ENCODE results near the gene ABHD15. TPM values are rescaled to one million over a fixed set of nuclear protein-coding genes. Genes with fewer than 3 reads are reported as not detected.

ABHD15 gene
- total and polyA plus RNA-seq, 9 of the 15 experiments (the other 6 are each of a cell fraction or from before 2014, with no cell fraction given) = 0.85 to 4.2 (median 2.1) TPM

- peak within 1 kb of the TSS; percentile 95 for H2AFZ ChIP-seq (ENCODE audit: low read depth, low read length)
- H3K4me1 ChIP-seq (replicated peaks in 1 of 2; ENCODE audit: control insufficient read depth in 2 of 2, insufficient read depth in 2 of 2, low read length in 2 of 2) = peaks cover 38 to 78% of the 10 kb centered on the region in 2 experiments
- ATAC-seq (peak; percentile 80), FAIRE-seq (peak; percentile 79), DNase-seq (ENCODE audit: extremely low read depth in 1 of 4, low spot score in 3 of 4) (peak; percentile 89 to 96 (median 90))
- no TSS peak for BruUV-seq (replicated peaks)
- peaks cover 2% of the 10 kb centered on the region for H3K9me1 ChIP-seq (ENCODE audit: control insufficient read depth, insufficient read depth, low read length)
- no peaks in the 10 kb centered on the region for H3K27me3 ChIP-seq (ENCODE audit: control insufficient read depth in 2 of 2, insufficient read depth in 2 of 2, low read length in 2 of 2)
- no peaks in the 10 kb centered on the region for H3K36me3 ChIP-seq (ENCODE audit: control insufficient read depth, insufficient read depth, low read length)
- WGBS (ENCODE audit: insufficient coverage, low coverage, missing lambda C conversion rate) = 12% methylated on average over 19 of the region's 70 CpGs
- intact Hi-C loops (cut with micrococcal nuclease) = loop anchor here (2.0 to 5.0 kb wide), 2 partner anchors 197 to 297 kb away; partner anchors contain the start of gene TAOK1
- H4K20me1 ChIP-seq (replicated peaks; ENCODE audit: control insufficient read depth, insufficient read depth, low read length) = peaks cover 5% of the 10 kb centered on the region
- peak within 1 kb of the TSS; percentile 56 for H3K4me3 ChIP-seq
- POLR2A ChIA-PET = no interaction called here
- H3K27ac ChIP-seq (ENCODE audit: extremely low read depth, low read depth, low read length) = peak within 1 kb of the TSS; percentile 62
- CTCF ChIA-PET (ENCODE audit: low intra/inter-chr PET ratio) = interaction anchor here (0.6 kb wide), 1 partner anchor 221 kb away, joined by 3 read pairs; no protein-coding TSS in a partner anchor
- peak within 1 kb of the TSS; percentile 86 for H3K4me2 ChIP-seq (ENCODE audit: insufficient read depth, low read length)
- no peaks in the 10 kb centered on the region for H3K9me3 ChIP-seq (replicated peaks; ENCODE audit: control insufficient read depth, insufficient read depth, low read depth, low read length)
- peaks cover 30% of the 10 kb centered on the region for H3K79me2 ChIP-seq (ENCODE audit: control insufficient read depth, insufficient read depth, low read length)
- H3K9ac ChIP-seq (ENCODE audit: insufficient read depth in 1 of 2, low read depth in 2 of 2, low read length in 2 of 2) = peak within 1 kb of the TSS; percentile 48 to 92
- in situ Hi-C loops (cut with MboI) = no loop called here
- no peak for TF ChIP-seq IRF9 (tag; IDR thresholded peaks at IDR 0.05)
- TF ChIP-seq ZNF592 (IDR thresholded peaks at IDR 0.05) = peak; percentile 86
- TF ChIP-seq ZBTB7A (IDR thresholded peaks at IDR 0.05; ENCODE audit: borderline replicate concordance, control insufficient read depth, low read depth, low read length) = peak; percentile 88
- no peak for TF ChIP-seq NR2C2 (CRISPR knock-in tag; IDR thresholded peaks at IDR 0.05)
- peak; percentile 43; the same call in 1 of the 2 replicates for TF ChIP-seq NR2C2 (tag; IDR thresholded peaks at IDR 0.05)
- TF ChIP-seq MEIS2 (IDR thresholded peaks at IDR 0.05; ENCODE audit: partially characterized antibody) = no peak
- peak; percentile 35 for TF ChIP-seq KDM5B (IDR thresholded peaks at IDR 0.05; ENCODE audit: insufficient replicate concordance, low read depth, low read length)
- 0 out of 2 replicates have a peak, but pooled peaks have one; percentile 18 for TF ChIP-seq ARID4B (CRISPR knock-in tag; IDR thresholded peaks at IDR 0.05)
Observed at GRCh38 chr17:29589524-29590410, 22.9 kb upstream of the ABHD15 start, which contains the start of gene GIT1. GIT1 (minus strand) TSS chr17:29589648; CDS start chr17:29589378, 270 bp downstream.
